Eye (tissue), 1 donor: ENCODE data around the gene SEMA4C.
A peak's percentile ranks its signal among the peaks of the same experiment; 100 is the strongest.
"Not testable (repeated sequence)": the region's sequence is repeated elsewhere in the genome, so short reads cannot be mapped to it uniquely, and the experiment has no call there.

Experiments used
- DNase-seq: peaks from one replicate; pipeline ENCODE4 v3.0.0-alpha.2; 2015

Gene SEMA4C

DNA sequence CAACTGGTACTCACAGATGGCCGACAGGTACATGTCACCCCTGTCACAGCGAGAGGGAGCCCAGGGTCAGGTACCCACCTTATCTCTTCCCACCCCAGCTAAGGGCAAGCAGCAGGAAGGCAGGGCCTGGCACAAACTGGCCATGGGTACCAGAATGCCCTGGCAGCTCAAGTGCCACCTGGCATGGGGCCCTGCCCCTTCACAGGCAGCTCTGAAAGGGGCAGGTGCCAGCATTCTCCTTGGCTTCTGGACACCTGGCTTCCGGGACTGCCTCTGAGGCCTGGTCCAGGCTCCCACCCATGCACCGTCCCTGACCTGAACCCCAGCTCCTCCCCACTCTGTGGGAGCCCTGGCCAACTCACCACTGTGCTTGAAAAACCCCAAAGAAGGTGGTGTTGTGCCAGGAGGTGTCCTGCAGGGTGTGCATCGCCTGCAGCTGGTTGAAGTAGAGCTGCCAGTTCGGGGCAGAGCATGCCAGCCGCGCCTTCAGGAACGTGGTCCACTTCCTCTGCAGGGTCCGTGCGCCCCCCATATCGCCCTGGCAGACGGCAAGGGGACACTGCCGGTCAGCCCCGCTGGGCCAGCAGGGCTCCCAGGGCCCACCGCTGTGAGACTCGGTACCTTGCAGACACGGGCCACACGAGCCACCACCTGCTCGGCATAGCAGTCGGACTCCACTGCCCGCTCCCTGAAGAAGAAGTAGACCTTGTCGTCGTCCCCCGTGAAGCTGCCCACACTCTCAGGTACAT, 5.4 kb downstream of the SEMA4C start:
- no peak for DNase-seq

DNA sequence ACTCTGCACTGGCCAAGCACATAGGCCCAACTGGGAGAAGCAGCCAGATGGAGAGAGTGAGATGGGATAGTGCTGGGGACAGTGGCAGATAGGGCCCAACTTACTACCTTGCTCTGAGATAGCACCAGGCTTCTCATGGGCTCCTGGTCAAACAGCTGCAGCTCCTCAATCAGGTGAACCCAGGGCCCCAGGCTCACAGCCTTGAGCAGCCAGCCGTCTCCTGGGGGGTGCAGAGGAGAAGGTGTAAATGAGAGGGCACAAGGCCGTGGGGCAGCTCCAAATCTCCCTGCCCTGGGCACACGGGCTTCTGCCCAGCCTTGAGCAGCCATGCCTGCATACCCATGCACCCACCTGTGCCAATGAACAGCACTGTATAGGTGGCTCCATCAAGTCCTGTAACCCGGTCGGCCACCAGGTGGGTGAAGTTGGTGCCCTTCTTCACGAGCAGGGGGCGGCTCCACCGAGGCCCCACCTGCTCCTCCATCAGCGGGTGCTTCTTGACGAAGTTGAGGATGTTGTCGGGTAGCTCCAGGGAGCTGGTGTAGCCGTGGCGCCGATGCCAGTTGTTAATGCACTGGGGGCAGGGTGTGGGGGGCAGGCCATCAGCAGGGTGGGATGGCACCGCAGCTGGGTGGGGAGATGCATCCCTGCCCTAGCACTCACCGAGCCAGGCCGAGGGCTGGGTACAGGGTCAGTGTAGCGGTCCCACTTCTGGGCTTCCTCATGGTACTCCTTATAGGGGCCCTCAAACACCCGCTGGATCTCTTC, 6.1 kb downstream of the SEMA4C start:
- DNase-seq: no peak

DNA sequence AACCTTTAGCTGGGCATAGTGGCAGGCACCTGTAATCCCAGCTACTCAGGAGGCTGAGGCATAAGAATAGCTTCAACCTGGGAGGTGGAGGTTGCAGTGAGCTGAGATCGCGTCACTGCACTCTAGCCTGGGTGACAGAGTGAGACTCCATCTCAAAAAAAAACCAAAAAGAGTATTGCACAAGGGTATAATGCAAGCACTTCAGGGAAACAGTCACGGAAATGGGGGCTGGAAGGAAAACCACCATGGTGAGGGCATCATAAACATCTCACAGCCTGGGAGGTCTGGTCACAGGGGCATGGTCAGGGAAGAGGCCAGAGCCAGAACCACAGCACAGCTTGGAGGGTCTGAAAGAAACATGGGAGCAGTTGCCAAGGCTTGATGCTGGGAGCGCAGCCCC, 6.8 kb downstream of the SEMA4C start:
- DNase-seq: not testable (repeated sequence)

DNA sequence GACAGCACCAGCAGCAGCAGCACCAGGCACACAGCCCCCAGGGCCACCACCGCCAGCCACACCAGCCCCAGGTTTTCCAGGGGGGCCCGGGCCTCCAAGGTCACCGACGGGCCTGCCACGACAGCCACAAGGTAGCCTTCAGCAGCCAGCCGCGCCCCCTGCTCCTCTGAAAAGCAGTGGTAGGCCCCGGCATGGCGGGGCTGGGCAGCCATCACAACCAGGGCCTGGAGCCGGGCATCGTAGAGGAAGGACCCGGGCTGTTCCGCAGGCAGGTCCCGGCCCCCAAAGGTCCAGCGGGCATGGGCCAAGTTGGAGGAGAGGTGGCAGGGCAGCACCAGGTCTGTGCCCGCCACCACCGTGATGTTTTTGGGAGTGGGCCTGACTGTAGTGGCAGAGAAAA, 8.8 kb downstream of the SEMA4C start:
- DNase-seq: no peak

DNA sequence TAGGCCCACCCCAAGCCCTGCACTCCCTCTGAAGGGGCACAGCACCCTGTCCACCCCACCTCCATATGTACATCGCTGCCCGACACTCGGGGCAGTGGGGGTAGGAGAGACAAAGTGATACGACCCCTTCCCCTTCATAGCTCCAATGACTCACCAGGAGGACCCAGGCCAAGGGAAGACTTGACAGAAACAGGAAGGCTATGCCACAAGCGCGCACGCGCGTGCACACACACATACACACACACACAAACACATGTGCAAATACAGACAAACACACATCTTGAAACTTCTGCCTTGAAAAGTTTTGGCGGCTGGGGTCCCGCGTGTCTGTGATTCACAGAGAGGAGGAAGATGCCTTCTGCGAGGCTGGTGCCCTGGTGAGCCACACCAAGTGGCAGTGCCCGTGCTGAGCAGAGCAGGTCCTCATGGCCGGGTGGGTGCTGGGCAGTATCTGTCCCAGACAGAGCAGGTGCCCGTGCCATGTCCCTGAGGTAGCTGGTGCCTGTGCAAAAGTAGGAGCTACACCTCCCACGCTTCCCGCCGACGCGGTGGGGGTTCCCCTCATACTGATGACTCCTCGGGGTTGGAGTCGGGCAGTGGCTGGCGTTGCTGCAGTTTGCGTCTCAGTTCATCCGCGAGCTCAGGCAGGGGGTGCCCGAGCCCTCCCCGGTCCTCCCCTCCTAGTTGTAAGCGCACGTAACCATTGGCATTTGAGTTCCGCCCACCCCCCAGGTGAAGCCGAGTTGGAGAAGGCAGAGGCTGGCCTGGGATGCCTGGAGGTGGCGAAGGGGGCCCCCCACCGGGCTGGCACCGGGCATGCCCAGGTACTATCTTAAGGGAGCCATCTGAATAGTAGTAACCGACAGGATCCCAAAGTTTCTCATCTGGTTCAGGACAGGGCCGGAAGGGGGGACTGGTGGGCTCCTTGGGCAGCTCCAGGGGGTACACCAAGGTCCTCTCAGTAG, 9.5 kb downstream of the SEMA4C start:
- DNase-seq: no peak

DNA sequence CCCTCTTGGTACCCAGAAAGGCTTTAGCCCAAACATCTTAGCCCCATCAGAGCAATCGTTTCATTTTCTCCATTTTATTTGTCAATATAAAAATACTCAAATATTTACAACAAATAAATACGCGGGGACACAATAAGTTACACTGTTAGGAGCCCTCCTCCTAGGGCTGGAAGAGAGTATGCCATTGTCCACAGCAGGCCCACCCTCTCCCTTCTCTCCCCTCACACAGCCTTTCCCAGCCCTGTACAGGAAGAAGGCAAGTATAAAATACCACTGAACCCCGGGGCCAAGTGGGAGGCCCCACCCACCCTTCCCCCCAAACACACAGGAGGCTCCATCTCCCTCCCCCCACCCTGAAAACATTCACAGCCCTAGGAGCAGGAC, 10.2 kb downstream of the SEMA4C start:
- DNase-seq: no peak

DNA sequence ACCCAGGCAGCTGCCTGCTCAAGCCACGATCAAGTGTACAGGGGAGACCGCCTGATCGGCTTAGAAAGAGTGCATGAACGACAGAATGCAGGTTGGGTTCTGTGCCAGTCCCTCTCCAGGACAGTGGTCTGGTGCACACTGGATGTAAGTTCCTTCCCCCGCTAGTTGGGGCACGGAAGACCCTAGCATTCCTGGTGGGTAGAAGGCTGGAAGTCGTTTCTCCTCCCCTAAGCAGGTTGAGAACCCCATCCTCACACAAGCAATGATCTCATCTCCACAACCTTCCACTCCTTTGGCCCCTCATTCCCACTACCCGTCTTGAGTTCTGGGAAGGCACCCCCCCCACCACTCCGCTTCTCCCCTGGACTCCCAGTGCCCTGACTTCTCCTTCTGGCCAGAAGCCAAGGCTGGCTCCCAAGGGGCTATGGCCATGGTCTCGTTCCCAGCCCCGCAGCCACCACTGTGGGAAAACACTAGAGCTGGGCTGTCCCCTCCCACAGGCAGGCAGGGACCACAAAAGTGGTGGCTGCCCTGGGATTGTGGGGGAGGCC, 10.7 kb downstream of the SEMA4C start:
- DNase-seq: peak; percentile 62

DNA sequence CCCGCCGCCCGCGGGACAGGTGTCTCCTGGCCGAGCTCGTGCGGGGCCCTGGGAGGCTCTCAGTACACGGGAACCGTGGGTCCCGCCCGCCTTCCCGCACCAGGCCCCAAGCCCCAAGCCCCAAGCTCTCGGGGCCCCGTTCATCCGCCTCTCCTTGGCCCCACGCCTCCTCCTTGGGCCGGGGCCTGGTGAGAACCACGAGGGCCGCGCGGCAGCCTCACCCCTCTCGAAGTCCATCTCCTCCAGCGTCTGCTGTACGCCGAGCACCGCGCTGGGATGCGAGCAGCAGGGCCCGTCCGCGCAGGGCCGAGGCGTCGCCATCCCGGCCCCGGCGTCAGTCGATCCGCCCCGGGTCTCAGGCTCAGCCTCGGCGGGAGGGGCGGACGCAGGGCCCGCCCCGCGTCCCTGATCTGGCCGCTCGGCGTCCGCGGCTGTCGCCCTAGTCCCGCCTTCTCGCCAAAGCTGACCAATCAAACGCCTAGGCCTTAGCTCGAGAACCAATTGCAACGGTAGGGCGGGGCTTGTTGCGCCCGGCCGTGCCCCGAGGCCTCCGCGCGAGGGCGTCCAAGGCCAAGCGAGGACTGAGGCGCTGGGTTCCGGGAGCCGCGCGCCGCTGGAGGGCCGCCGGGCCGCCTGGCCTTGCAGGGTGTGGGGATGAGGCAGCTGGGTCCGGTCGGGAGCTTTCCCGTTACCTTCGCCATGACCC, 12.1 kb downstream of the SEMA4C start, which contains the start of gene ANKRD39:
TSS of gene ANKRD39 (minus strand) at position 350 of the 706 bp plus-strand sequence. CDS start at position 321, 29 bp downstream.
- peak; percentile 99 for DNase-seq

DNA sequence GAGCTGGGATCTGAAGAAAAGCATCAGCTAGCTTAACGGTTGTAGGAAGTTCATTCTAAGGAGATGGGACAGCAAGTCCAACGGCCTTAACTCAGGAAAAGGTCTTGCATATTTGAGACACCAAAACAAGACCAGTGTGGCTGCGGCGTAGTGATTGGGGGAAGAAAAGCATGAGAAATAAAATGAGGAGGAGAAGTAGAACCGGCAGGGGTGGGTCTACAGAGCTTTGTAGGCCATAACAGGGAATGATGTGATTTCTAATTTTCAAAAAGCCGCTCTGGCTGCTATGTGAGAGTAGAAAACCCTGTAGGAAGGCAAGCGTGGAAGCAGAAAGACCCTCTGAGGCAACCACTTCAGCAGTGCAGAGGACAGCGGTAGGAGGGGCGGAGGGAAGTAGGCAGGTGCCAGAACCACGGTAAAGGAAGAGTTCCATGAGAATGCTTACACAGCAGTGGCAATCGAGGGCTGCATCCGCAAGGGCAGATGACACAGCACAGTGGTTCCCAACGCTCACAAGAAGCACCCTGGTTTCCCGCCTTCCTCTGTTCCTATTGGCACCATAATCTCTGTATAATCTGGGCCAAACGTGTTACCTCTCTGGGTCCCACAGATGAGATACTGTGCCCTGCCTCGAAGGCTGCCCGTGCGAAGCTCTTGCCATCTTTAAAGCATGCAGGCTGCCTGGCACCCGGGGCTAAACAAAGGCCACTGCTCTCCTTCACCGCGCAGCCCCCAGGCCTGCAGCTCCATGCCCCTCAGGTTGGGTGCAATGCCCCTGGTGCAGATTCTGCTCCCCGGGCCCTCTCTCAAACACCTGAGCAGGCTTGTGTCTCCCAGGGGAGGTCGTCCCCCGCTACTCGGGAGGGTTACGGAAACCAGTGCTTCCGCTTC, 12.9 kb downstream of the SEMA4C start:
- no peak for DNase-seq

DNA sequence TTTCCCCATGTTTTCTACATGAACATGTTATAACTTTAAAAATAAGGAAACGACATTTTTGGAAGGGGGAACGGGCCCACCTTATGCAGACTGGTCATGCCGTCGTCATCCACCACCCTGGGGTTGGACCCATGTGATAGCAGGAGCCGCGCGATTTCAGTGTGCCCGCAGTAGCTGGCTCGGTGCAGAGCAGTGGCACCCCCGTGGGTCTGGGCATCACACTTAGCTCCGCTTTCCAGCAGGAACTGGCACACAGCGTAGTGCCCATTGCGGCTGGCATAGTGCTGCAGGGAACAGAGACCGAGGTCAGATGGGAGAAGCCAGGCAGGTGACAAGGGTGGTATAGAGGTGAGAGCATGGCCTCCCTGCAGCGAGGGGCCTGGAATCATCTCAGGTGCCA, 16.6 kb downstream of the SEMA4C start:
- no peak for DNase-seq

DNA sequence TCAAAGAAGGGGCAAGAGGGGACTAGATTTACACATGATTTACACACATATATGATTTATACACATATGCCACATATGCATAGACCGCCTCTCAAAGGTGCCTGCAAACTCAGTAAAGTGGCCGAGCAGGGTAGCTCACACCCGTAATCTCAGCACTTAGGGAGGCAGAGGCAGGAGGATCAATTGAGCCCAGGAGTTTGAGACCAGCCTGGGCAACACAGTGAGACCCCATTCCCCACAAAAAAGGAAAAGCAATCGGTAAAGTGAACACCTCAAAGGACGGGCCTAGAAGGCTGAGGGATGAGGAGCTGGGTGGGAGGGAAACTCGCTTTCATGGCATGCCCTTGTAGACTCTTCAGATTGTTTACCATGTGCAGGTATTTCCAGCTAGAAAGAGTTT, 17.2 kb downstream of the SEMA4C start:
- no peak for DNase-seq

DNA sequence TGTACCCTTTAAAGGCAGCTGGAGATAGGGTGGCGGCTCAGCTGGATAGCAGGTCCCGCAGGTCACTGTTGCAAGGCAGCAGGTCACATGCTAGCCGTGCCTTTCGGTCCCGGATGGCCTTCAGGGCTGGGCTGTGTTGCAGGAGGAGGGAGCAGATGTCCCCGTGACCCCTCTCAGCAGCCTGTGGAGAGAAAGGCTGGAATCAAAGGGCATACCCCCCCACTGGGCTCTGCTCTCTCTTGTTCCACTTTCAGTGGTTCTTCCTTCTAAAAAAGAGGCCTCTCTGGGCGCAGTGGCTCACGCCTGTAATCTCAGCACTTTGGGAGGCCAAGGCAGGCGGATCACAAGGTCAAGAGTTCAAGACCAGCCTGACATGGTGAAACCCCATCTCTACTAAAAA, 21.6 kb downstream of the SEMA4C start:
- no peak for DNase-seq

DNA sequence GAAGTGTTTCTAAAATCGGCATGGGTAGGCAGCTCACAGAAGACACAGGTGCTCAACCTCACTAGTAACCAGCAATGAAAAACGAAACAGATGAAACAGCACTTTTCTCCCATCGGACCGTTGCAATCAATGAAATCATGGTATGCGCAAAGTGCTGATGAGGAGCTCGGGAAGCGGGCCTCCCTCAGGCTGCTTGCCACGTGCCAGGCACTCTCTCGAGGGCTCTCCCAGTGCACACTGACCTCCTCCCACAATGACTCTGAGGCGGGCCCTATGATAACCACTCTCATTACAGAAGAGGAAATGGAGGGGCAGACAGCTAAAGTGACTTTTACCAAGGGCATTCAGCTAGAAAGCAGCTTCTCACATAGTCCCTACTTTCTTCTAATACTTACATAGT, 22.3 kb downstream of the SEMA4C start:
- no peak for DNase-seq

DNA sequence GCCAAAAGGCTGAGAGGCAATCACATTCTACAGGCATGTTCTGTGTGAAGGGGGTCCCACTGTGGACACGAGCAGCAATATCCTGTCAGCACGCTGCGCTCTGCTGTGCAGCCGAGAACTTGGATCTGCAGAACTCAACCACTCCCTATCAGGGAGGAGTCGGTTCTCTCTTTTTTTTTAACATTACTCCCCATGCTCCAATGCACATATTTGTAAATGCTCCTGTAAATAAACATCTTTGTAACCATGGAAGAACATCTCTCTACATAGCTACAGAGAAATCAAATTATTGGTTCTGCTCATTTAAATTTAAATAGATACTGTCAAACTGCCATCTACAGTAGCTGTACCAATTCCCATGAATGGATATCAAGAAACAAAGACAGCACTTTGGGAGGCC, 23.1 kb downstream of the SEMA4C start:
- DNase-seq: no peak

DNA sequence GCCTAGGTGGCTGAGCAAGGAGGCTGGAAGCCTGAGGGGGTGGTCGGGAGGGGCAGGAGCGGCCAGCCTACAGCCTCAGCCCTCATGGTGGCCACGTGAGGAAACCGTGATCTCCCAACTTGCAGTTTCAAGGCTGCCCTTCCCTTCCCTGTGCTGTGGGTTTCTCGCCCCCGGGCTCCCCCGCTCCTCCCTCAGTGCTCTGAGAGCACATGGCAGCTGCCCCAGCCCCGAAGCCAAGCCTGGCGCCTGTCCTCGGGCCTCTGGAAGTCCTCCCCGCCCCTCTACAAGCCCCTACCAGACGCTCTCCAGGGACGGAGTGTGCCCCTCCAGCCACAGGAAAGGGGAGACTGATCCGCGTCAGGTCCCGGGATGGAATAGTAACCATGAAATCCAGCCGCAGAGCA, 25.5 kb downstream of the SEMA4C start:
- DNase-seq: no peak

DNA sequence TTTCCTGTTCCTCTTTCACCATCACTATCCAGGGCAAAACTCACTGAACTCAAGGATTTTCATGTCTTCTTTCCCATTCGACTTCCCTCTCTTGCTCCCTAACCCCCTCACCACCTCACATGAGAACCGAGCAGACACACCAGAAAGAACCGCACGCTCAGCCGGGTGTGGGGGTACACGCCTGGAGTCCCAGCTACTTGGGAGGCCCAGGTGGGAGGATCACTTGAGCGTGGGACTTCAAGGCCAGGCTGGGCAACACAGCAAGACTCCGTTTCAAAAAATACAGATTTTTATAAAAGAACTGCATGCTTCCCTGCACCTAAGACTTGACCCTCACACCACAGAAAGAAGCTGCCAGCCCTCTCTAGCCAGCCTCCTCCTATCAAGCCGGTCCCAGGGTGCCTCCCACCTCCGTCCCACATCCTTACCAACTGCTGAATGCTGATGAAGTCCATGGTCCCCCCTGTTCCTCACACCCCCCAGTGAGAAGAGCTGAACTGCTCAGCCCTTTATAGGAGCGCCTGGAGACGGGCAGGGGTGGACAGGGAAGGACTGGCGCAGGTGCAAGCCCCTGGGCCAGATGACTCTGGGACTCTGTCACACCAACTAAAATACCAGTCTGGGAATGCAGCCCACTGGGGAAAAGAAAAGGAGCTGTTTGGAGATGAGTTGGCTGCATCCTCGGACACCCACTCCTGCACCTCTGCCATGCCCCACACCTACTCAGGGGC, 26.2 kb downstream of the SEMA4C start, which contains the start of gene ANKRD23:
TSS of gene ANKRD23 (minus strand) at position 484 of the 731 bp plus-strand sequence. CDS start at position 455, 29 bp downstream.
- DNase-seq: no peak

DNA sequence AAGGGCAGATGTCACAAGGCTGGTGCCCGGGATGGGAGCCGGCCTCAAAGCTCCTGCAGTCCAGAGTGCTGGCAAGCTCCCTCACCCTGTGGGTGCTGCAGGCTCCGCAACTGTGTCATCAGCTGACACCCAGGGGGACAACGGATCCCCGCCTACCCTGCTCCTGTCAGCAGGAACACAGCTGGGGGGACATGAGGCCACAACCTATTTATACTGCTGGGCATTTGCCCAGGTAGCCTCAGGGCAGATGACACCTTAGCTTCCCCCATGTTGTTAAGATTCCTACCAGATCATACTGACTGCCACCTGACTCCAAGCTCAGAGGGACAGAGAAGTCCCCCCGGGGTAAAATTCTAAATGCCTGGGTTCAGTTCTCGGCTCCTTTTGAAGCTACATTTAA, 27.3 kb downstream of the SEMA4C start:
- no peak for DNase-seq

DNA sequence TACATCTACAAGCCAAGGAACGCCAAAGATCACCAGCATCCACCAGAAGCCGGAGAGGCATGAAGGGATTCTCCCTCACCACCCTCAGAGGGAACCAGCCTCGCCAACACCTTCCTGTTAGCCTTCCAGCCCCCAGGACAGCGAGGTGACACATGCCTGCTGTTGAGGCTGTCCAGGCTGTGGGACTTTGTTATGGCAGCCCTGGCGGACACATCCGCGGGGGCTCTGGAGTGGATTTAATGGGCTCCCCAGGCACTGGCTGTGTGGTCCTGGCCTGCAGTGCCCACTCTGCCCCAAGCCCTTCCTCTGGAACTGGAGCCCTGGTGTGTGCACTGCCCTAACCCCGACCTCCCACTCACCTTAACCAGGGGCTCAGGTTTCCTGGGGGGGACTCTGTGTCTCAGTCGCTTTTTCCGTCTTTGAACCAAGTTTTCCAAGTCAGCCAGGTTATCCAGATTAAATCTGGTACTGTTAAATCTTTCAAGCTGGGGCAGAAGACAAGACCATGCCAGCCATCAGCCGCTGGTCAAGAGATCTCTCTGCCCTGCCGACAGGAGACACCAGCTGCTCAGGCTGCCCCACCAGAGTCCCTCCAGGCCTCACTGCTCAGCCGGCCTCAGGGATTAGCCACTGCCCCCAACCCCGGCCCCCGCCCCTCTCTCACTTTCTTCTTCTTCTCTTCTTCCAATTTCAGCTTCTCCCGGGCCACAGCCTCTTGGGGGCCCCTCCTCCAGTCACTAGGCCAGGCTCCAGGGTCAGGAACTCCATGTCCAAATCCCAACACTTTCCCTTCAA, 28.0 kb downstream of the SEMA4C start:
- DNase-seq: no peak
